Neural cell (in vitro differentiated cells): ENCODE measurements around the gene TMEM170B.

ENCODE experiments used
- EP300 ChIP-seq: fragments of 450-650 bp; conservative IDR thresholded peaks from 2 replicates; pipeline ENCODE4 v1.6.1; 2014; ENCODE audit warnings: antibody characterized with exemption, mild to moderate bottlenecking, moderate library complexity; ENCODE audit not compliant: poor library complexity, severe bottlenecking
- POLR2AphosphoS5 ChIP-seq: IDR thresholded peaks from 2 replicates; pipeline ENCODE4 v1.6.1; 2012
- RAD21 ChIP-seq: fragments of 450-650 bp; conservative IDR thresholded peaks from 2 replicates; pipeline ENCODE4 v1.6.1; 2014; ENCODE audit warnings: antibody characterized with exemption, mild to moderate bottlenecking, moderate library complexity
- TAF1 ChIP-seq: IDR thresholded peaks from 2 replicates; pipeline ENCODE4 v1.6.1; 2012; ENCODE audit warnings: low read depth
- TF ChIP-seq, protein P1 (sequence below): fragments of 450-650 bp; IDR thresholded peaks from 2 replicates; pipeline ENCODE4 v1.5.1; 2014; ENCODE audit warnings: antibody characterized with exemption, mild to moderate bottlenecking, moderate library complexity; ENCODE audit not compliant: poor library complexity, severe bottlenecking
- TF ChIP-seq, protein P2 (sequence below): IDR thresholded peaks from 2 replicates; pipeline ENCODE4 v1.6.1; 2012; ENCODE audit warnings: borderline replicate concordance

DNA sequence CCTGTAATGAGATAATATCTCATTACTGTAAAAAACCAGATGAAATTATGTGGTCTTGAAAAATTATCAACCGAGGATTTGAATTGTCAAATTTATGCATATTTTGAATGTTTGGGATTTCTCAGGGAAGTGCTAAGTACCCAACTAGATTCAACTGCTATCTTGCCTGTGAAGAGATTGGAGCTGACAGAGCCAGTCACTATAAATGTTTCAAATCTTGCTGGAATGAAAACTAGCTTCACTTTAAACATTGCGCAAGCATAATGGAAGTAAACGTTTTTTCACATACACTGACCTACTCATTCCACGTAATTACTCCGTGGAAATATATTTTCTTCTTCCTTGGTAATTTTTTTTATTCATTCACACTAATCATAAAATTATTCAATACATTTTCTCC lies 46.7 kb downstream of the TMEM170B start:
- TF ChIP-seq, protein P1, sequence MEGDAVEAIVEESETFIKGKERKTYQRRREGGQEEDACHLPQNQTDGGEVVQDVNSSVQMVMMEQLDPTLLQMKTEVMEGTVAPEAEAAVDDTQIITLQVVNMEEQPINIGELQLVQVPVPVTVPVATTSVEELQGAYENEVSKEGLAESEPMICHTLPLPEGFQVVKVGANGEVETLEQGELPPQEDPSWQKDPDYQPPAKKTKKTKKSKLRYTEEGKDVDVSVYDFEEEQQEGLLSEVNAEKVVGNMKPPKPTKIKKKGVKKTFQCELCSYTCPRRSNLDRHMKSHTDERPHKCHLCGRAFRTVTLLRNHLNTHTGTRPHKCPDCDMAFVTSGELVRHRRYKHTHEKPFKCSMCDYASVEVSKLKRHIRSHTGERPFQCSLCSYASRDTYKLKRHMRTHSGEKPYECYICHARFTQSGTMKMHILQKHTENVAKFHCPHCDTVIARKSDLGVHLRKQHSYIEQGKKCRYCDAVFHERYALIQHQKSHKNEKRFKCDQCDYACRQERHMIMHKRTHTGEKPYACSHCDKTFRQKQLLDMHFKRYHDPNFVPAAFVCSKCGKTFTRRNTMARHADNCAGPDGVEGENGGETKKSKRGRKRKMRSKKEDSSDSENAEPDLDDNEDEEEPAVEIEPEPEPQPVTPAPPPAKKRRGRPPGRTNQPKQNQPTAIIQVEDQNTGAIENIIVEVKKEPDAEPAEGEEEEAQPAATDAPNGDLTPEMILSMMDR, result no peak
- TF ChIP-seq EP300 (no peak), POLR2AphosphoS5 (no peak), TAF1 (no peak), RAD21 (no peak)
- TF ChIP-seq, protein P2, sequence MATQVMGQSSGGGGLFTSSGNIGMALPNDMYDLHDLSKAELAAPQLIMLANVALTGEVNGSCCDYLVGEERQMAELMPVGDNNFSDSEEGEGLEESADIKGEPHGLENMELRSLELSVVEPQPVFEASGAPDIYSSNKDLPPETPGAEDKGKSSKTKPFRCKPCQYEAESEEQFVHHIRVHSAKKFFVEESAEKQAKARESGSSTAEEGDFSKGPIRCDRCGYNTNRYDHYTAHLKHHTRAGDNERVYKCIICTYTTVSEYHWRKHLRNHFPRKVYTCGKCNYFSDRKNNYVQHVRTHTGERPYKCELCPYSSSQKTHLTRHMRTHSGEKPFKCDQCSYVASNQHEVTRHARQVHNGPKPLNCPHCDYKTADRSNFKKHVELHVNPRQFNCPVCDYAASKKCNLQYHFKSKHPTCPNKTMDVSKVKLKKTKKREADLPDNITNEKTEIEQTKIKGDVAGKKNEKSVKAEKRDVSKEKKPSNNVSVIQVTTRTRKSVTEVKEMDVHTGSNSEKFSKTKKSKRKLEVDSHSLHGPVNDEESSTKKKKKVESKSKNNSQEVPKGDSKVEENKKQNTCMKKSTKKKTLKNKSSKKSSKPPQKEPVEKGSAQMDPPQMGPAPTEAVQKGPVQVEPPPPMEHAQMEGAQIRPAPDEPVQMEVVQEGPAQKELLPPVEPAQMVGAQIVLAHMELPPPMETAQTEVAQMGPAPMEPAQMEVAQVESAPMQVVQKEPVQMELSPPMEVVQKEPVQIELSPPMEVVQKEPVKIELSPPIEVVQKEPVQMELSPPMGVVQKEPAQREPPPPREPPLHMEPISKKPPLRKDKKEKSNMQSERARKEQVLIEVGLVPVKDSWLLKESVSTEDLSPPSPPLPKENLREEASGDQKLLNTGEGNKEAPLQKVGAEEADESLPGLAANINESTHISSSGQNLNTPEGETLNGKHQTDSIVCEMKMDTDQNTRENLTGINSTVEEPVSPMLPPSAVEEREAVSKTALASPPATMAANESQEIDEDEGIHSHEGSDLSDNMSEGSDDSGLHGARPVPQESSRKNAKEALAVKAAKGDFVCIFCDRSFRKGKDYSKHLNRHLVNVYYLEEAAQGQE, result no peak
